Suprapubic skin (tissue), 3 donors: ENCODE data around the gene CHIT1.

Experiments
- CTCF ChIP-seq, 2 donors: fragments of 200-600 bp in 1 of 2; fragments of 450-650 bp in 1 of 2; sonication (generic) in 1 of 2; IDR thresholded peaks; one replicate each; pipeline ENCODE4 v1.5.1; 2016 to 2019; ENCODE audit warnings: antibody characterized with exemption in 2 of 2, mild to moderate bottlenecking in 1 of 2, moderate library complexity in 1 of 2
- POLR2A ChIP-seq, 2 donors: fragments of 450-650 bp; IDR thresholded peaks; one replicate each; pipeline ENCODE4 v1.6.1; 2017; ENCODE audit warnings: antibody characterized with exemption in 2 of 2, mild to moderate bottlenecking in 2 of 2, moderate library complexity in 2 of 2

DNA sequence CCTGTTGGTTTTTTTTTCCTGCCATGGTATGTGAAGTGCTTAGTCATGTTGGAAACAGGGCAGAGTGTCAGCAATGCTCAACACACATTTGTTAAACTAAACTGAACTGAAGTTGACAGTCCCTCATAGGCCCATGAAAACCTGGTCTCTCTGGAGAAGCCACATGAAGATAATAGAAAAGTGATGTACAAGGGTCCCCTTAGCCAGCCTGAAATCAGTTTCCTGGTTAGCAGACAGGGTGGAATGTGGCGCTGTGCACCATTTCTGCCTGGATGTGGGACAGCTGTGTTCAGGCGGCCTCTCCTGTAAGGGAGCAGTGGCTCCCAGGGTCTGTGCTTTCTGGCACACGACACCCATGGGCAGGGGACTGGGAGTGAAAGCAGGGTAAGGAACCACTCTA, 33.1 kb downstream of the CHIT1 start:
- TF ChIP-seq POLR2A (IDR thresholded peaks at IDR 0.05) = no peak
- TF ChIP-seq CTCF (IDR thresholded peaks at IDR 0.05) = no peak
